ENCODE data around the gene MRPL58.

DNA sequence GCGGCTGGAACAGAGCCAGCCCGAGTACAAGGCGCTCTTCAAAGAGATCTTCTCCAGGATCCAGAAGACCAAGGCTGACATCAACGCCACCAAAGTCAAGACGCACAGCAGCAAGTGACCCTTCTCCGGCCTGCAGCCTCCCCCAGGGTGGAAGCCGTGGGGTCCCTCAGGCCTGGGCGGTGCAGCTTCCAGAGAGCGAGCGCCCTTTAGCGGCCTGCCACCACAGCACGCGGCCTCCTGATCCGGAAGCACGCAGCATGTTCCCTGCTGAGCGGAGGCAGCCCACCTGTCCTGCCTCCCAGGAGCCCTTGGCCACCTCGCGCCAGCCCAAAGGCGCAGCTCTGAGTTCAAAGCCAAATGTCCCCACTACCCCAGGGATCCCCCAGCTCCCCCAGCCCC lies 8.5 kb upstream of the MRPL58 start:
- TF ChIP-seq FOXM1 (IDR thresholded peaks at IDR 0.05; ENCODE audit: borderline replicate concordance) (no peak), SUZ12 (IDR thresholded peaks at IDR 0.05) (no peak), NFRKB (IDR thresholded peaks at IDR 0.05) (no peak), BHLHE40 (IDR thresholded peaks at IDR 0.05; ENCODE audit: borderline replicate concordance) (no peak), HDGF (IDR thresholded peaks at IDR 0.05; ENCODE audit: borderline replicate concordance) (no peak), SP1 (IDR thresholded peaks at IDR 0.05) (no peak)
